Endodermal cell (in vitro differentiated cells): ENCODE measurements around the gene BCL7B. TPM values are rescaled to one million over a fixed set of nuclear protein-coding genes. Genes with fewer than 3 reads are reported as not detected.

Experiments used
- DNase-seq: peaks from one replicate; pipeline ENCODE4 v3.0.0-alpha.2; 2017
- H3K27ac ChIP-seq: 2 replicates; pipeline ENCODE4 v1.5.1; 2013; ENCODE audit warnings: mild to moderate bottlenecking, low read depth, low read length, moderate library complexity
- H3K27me3 ChIP-seq: 2 replicates; pipeline ENCODE4 v1.6.1; 2013; ENCODE audit warnings: mild to moderate bottlenecking, low read length, moderate library complexity; ENCODE audit not compliant: insufficient read depth, control insufficient read depth, poor library complexity, severe bottlenecking
- H3K36me3 ChIP-seq: 2 replicates; pipeline ENCODE4 v1.7.0; 2013; ENCODE audit warnings: mild to moderate bottlenecking, low read length, moderate library complexity; ENCODE audit not compliant: control insufficient read depth, insufficient read depth
- H3K4me1 ChIP-seq: one replicate; pipeline ENCODE4 v1.7.0; 2013; ENCODE audit warnings: low read length; ENCODE audit not compliant: control insufficient read depth, insufficient read depth
- H3K4me3 ChIP-seq: 2 replicates; pipeline ENCODE4 v1.5.1; 2013; ENCODE audit warnings: mild to moderate bottlenecking, low read length, moderate library complexity
- H3K9ac ChIP-seq: 2 replicates; pipeline ENCODE4 v1.6.1; 2013; ENCODE audit warnings: mild to moderate bottlenecking, low read length, moderate library complexity; ENCODE audit not compliant: poor library complexity, severe bottlenecking; ENCODE audit errors: extremely low read depth
- H3K9me3 ChIP-seq: 2 replicates; pipeline ENCODE4 v1.6.1; 2013; ENCODE audit warnings: mild to moderate bottlenecking, low read length, moderate library complexity; ENCODE audit not compliant: control insufficient read depth
- H3K27ac Mint-ChIP-seq: 2 replicates; pipeline ENCODE4 v1.8.0; 2020; ENCODE audit warnings: mixed read lengths
- H3K27me3 Mint-ChIP-seq: 2 replicates; pipeline ENCODE4 v1.8.0; 2021; ENCODE audit warnings: mild to moderate bottlenecking, mixed read lengths; ENCODE audit not compliant: insufficient read depth
- H3K36me3 Mint-ChIP-seq: 2 replicates; pipeline ENCODE4 v1.8.0; 2020; ENCODE audit warnings: low read depth, mixed read lengths
- H3K4me1 Mint-ChIP-seq: 2 replicates; pipeline ENCODE4 v1.8.0; 2020; ENCODE audit warnings: mixed read lengths
- H3K4me3 Mint-ChIP-seq: 2 replicates; pipeline ENCODE4 v1.8.0; 2020; ENCODE audit warnings: mild to moderate bottlenecking, moderate library complexity, mixed read lengths
- H3K9me3 Mint-ChIP-seq: 2 replicates; pipeline ENCODE4 v1.8.0; 2020; ENCODE audit warnings: mild to moderate bottlenecking, mixed read lengths
- CTCF ChIP-seq: fragments of 200-600 bp; sonication (generic); conservative IDR thresholded peaks from 2 replicates; pipeline ENCODE4 v1.5.0; 2021; ENCODE audit warnings: antibody characterized with exemption, mild to moderate bottlenecking
- WGBS, 2 experiments: methylation state at CpG; one replicate each; pipeline versions ENCODE4 v1.1.5 to v1.1.7; 2013; ENCODE audit warnings: missing lambda C conversion rate in 2 of 2, mixed read lengths in 1 of 2; ENCODE audit not compliant: insufficient coverage in 1 of 2, insufficient read length in 1 of 2; 5-methylcytosine and 5-hydroxymethylcytosine counted together
- total RNA-seq, 2 donors: library from RNA; stranded (reverse); fragmentation: NEBNext Ultra II Directional in 1 of 2; extraction: Animal tissue kit (Norgen Biotek cat#: 25700) in 1 of 2; gene quantifications; 2 replicates in 1 of 2; 3 replicates in 1 of 2; pipeline ENCODE4 v1.2.1, GENCODE V29; 2021

Gene BCL7B
- total RNA-seq, 2 donors from 2014 or later: 31.0 to 37.7 TPM

GRCh38 chr7:73602721-73603651 lies 45.5 kb upstream of the BCL7B start:
- Mint-ChIP-seq H3K9me3 (no peaks in the 10 kb centered on the region), H3K27ac (no peak overlapping the region), H3K4me1 (no peaks in the 10 kb centered on the region), H3K4me3 (no peak overlapping the region), H3K27me3 (peaks cover 31% of the 10 kb centered on the region), H3K36me3 (no peaks in the 10 kb centered on the region)
- H3K4me3 ChIP-seq: no peak overlapping the region
- H3K9ac ChIP-seq: no peak overlapping the region
- no peaks in the 10 kb centered on the region for H3K9me3 ChIP-seq
- no peak overlapping the region for H3K27ac ChIP-seq
- TF ChIP-seq CTCF: no peak
- H3K4me1 ChIP-seq: no peaks in the 10 kb centered on the region
- no peaks in the 10 kb centered on the region for H3K27me3 ChIP-seq
- DNase-seq: no peak
- no peaks in the 10 kb centered on the region for H3K36me3 ChIP-seq
- 87 to 88% methylated on average over 10 to 22 of the region's 22 CpGs for WGBS, 2 experiments

DNA sequence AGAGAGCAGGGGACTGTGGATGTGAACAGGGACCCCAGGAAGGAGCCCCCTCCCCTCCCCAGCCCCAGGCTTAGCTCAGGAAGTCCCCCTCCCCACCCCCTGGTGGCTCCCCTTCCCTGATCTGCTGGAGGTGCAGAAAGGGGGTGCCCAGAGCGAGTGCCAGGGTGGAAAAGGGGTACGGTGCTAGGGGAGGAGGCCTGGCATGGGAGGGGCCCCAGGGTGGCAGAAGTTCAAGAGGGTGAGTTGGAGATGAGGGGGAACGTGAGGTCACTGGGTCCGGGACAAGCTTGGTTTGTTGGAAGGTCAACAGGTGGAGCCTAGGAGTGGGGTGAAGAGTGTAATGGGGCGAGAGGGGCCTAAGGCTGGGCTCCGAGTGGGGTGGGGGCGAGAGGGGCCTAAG lies 42.4 kb upstream of the BCL7B start:
- Mint-ChIP-seq H3K4me1 (no peaks in the 10 kb centered on the region), H3K36me3 (peaks cover 2% of the 10 kb centered on the region), H3K9me3 (no peaks in the 10 kb centered on the region), H3K27me3 (peaks cover 29% of the 10 kb centered on the region), H3K4me3 (no peak overlapping the region), H3K27ac (no peak overlapping the region)
- Histone ChIP-seq H3K27me3 (no peaks in the 10 kb centered on the region), H3K9me3 (no peaks in the 10 kb centered on the region), H3K36me3 (no peaks in the 10 kb centered on the region), H3K27ac (no peak overlapping the region), H3K4me3 (no peak overlapping the region), H3K4me1 (no peaks in the 10 kb centered on the region), H3K9ac (no peak overlapping the region)
- 94 to 100% methylated on average over 2 to 7 of the region's 7 CpGs for WGBS, 2 experiments
- DNase-seq: no peak
- no peak for TF ChIP-seq CTCF

GRCh38 chr7:73599151-73599882 lies 41.8 kb upstream of the BCL7B start:
- 82 to 85% methylated on average over 5 to 12 of the region's 13 CpGs for WGBS, 2 experiments
- Mint-ChIP-seq H3K27ac (no peak overlapping the region), H3K4me3 (no peak overlapping the region), H3K36me3 (peaks cover 2% of the 10 kb centered on the region), H3K4me1 (no peaks in the 10 kb centered on the region), H3K9me3 (no peaks in the 10 kb centered on the region), H3K27me3 (peaks cover 29% of the 10 kb centered on the region)
- Histone ChIP-seq H3K27me3 (no peaks in the 10 kb centered on the region), H3K4me3 (no peak overlapping the region), H3K9ac (no peak overlapping the region), H3K4me1 (no peaks in the 10 kb centered on the region), H3K27ac (no peak overlapping the region), H3K9me3 (no peaks in the 10 kb centered on the region), H3K36me3 (no peaks in the 10 kb centered on the region)
- no peak for TF ChIP-seq CTCF
- DNase-seq: no peak
